Measurements from ENCODE around the gene ABCD2.

GRCh38 chr12:39572551-39572950 lies 47.1 kb downstream of the ABCD2 start:
- TF ChIP-seq, protein P1, sequence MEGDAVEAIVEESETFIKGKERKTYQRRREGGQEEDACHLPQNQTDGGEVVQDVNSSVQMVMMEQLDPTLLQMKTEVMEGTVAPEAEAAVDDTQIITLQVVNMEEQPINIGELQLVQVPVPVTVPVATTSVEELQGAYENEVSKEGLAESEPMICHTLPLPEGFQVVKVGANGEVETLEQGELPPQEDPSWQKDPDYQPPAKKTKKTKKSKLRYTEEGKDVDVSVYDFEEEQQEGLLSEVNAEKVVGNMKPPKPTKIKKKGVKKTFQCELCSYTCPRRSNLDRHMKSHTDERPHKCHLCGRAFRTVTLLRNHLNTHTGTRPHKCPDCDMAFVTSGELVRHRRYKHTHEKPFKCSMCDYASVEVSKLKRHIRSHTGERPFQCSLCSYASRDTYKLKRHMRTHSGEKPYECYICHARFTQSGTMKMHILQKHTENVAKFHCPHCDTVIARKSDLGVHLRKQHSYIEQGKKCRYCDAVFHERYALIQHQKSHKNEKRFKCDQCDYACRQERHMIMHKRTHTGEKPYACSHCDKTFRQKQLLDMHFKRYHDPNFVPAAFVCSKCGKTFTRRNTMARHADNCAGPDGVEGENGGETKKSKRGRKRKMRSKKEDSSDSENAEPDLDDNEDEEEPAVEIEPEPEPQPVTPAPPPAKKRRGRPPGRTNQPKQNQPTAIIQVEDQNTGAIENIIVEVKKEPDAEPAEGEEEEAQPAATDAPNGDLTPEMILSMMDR (IDR thresholded peaks at IDR 0.05; ENCODE audit: low read length) = no peak
- TF ChIP-seq EZH2 (optimal IDR thresholded peaks at IDR 0.05; ENCODE audit: low read depth, low read length) = no peak
